ENCODE results near the gene E2F8.

GRCh38 chr11:19290356-19290755, 49.6 kb upstream of the E2F8 start:
- TF ChIP-seq CTCF (tag by site-specific recombination; IDR thresholded peaks at IDR 0.05) = no peak
- no peak for TF ChIP-seq PATZ1 (tag by site-specific recombination; IDR thresholded peaks at IDR 0.05)
- no peak for TF ChIP-seq ZNF707 (tag by site-specific recombination; IDR thresholded peaks at IDR 0.05)
- no peak for TF ChIP-seq ZFP3 (tag by site-specific recombination; IDR thresholded peaks at IDR 0.05; ENCODE audit: low read depth)
- no peak for TF ChIP-seq ZNF132 (tag by site-specific recombination; IDR thresholded peaks at IDR 0.05; ENCODE audit: borderline replicate concordance)
- TF ChIP-seq ZNF416 (tag by site-specific recombination; IDR thresholded peaks at IDR 0.05) = no peak
